ENCODE measurements around the gene MS4A6A. TPM values are rescaled to one million over a fixed set of nuclear protein-coding genes. Genes with fewer than 3 reads are reported as not detected.
"Not testable (repeated sequence)": the region's sequence is repeated elsewhere in the genome, so short reads cannot be mapped to it uniquely, and the experiment has no call there.

Gene MS4A6A
- total RNA-seq, 8 experiments from 2014 or later: 0.13 to 1.6 (median 0.36) TPM; not detected in 3

- H3K4me3 ChIP-seq: no peak overlapping the region
- WGBS, 10 experiments: 14 to 100% (median 80%) methylated on average over 1 of the region's 1 CpG; no CpG with 5 or more reads in 5 of the 10 experiments
- ATAC-seq (replicated peaks in 6 of 8): no peak
- no peak overlapping the region for H3K27ac ChIP-seq
- H3K4me1 ChIP-seq (replicated peaks in 1 of 2): no peaks in the 10 kb centered on the region
- in situ Hi-C loops (cut with MboI; ENCODE audit: low pct_unique_long_range_greater_than_20kb in 2 of 9, low sequenced_read_pairs in 9 of 9, unreplicated experiment in 9 of 9): no loop called here
Measured at GRCh38 chr11:60197442-60197841, 14.6 kb upstream of the MS4A6A start.

- in situ Hi-C loops (cut with MboI; ENCODE audit: low pct_unique_long_range_greater_than_20kb in 2 of 9, low sequenced_read_pairs in 9 of 9, unreplicated experiment in 9 of 9): no loop called here
- Histone ChIP-seq H3K4me3 (no peak overlapping the region), H3K27ac (no peak overlapping the region), H3K4me1 (replicated peaks in 1 of 2) (no peaks in the 10 kb centered on the region)
- 6 to 87% (median 84%) methylated on average over 2 to 4 of the region's 4 CpGs; no CpG with 5 or more reads in 3 of the 10 experiments for WGBS, 10 experiments
- no peak for ATAC-seq (replicated peaks in 6 of 8)
Measured at GRCh38 chr11:60195923-60196368, 13.1 kb upstream of the MS4A6A start.

DNA sequence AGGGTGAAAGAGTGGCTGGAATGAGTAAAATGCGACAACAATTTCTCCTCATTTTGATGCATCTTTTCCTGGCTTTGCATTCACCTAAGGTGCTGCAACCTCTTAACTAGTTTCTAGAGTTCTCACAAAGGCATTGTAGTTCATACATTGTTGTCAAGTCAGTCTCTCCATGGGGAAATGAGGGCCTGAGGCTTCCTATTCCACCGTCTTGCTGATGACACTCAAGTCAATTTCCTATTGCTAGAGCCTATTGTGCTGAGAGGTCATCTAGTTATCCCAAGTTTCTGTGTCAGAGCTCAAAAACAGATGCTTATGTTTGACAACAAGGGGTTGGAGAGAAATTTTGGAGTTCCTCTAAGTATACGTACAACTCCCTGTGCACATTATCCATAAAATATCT, 11.6 kb upstream of the MS4A6A start:
- in situ Hi-C loops (cut with MboI; ENCODE audit: low pct_unique_long_range_greater_than_20kb in 2 of 9, low sequenced_read_pairs in 9 of 9, unreplicated experiment in 9 of 9): no loop called here
- Histone ChIP-seq H3K4me1 (replicated peaks in 1 of 2) (no peaks in the 10 kb centered on the region), H3K4me3 (no peak overlapping the region), H3K27ac (no peak overlapping the region)
- ATAC-seq (replicated peaks in 6 of 8): no peak
- 0 to 100% (median 67%) methylated on average over 1 to 3 of the region's 3 CpGs; no CpG with 5 or more reads in 1 of the 10 experiments for whole genome bisulfite sequencing, 10 experiments

DNA sequence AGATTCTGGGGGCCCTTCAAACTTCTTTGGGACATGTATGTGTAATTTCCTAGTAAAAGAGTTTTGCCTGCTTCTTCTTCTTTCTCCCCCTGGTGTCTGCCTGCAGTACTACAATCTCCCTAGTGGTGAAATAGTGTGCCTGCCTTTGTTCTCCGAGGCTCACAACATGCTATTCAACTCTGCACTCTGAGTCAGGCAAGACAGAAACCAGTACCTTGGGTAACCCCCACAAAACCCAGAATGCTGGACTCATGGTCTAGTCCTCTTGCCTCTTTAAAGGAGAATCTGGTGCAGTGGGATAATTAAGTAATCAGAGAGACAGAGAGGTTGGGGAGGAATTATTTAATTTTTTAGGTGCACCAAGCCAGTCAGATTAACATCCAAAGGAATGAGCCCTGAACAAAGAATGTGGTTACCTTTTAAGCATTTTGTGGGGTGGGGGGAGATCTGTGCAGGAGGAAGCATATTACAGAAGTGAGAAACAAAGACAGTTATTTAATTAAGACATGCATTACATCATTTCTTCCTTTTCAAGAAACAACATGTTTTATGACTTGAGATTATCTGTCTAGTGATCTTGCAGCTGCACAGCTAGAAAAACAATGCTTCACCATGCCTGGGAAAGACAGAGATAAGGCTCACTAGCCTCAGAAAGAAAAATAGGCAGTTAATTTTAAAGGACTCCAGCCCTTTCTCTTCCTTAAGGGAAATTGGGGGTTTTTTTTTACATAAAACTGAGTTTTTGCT, 11.0 kb upstream of the MS4A6A start:
- in situ Hi-C loops (cut with MboI; ENCODE audit: low pct_unique_long_range_greater_than_20kb in 2 of 9, low sequenced_read_pairs in 9 of 9, unreplicated experiment in 9 of 9): no loop called here
- no peak overlapping the region for H3K4me3 ChIP-seq
- H3K27ac ChIP-seq: no peak overlapping the region
- no peaks in the 10 kb centered on the region for H3K4me1 ChIP-seq (replicated peaks in 1 of 2)
- peak in 5 of 8 experiments; percentile 46 to 78 (median 75) for ATAC-seq (replicated peaks in 6 of 8)
- WGBS, 10 experiments: 0 to 57% (median 32%) methylated on average over 1 of the region's 1 CpG; no CpG with 5 or more reads in 6 of the 10 experiments

- 0 to 100% (median 85%) methylated on average over 1 to 4 of the region's 4 CpGs; no CpG with 5 or more reads in 3 of the 10 experiments for WGBS, 10 experiments
- in situ Hi-C loops (cut with MboI; ENCODE audit: low pct_unique_long_range_greater_than_20kb in 2 of 9, low sequenced_read_pairs in 9 of 9, unreplicated experiment in 9 of 9): not testable (repeated sequence)
Measured at GRCh38 chr11:60192564-60192963, 9.7 kb upstream of the MS4A6A start.

GRCh38 chr11:60188481-60188880, 5.6 kb upstream of the MS4A6A start:
- H3K4me1 ChIP-seq (replicated peaks in 1 of 2); ATAC-seq (replicated peaks in 6 of 8); in situ Hi-C loops (cut with MboI; ENCODE audit: low pct_unique_long_range_greater_than_20kb in 2 of 9, low sequenced_read_pairs in 9 of 9, unreplicated experiment in 9 of 9); H3K27ac ChIP-seq; H3K4me3 ChIP-seq: not testable (repeated sequence)
- 0 to 80% (median 29%) methylated on average over 1 to 3 of the region's 3 CpGs; no CpG with 5 or more reads in 2 of the 10 experiments for WGBS, 10 experiments

More at GRCh38 chr11:60192564-60192963, 9.7 kb upstream of the MS4A6A start:
- ATAC-seq (replicated peaks in 6 of 8); H3K4me3 ChIP-seq; H3K4me1 ChIP-seq (replicated peaks in 1 of 2); H3K27ac ChIP-seq: not testable (repeated sequence)

DNA sequence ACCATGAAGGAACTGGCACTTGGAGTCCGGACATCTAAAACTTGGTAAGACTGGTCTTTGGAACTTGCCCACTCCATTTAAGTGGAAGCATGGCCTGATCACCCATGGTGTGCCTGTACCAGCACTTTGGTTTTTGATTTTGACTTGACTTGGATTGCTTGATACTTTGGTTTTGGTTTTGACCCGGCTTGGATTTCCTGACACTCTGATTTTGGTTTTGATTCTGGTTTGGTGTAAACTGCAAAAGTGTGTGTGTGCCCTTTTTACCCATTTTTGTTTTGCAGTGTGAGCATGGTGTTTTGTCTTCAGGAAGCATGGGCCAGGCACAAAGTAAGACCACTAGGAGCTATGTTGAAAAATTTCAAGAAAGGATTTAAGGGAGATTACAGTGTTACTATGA, 3.2 kb upstream of the MS4A6A start:
- H3K4me1 ChIP-seq (replicated peaks in 1 of 2); ATAC-seq (replicated peaks in 6 of 8); H3K27ac ChIP-seq; H3K4me3 ChIP-seq; in situ Hi-C loops (cut with MboI; ENCODE audit: low pct_unique_long_range_greater_than_20kb in 2 of 9, low sequenced_read_pairs in 9 of 9, unreplicated experiment in 9 of 9): not testable (repeated sequence)
- WGBS, 10 experiments: 79 to 100% methylated on average over 2 of the region's 2 CpGs; no CpG with 5 or more reads in 8 of the 10 experiments

DNA sequence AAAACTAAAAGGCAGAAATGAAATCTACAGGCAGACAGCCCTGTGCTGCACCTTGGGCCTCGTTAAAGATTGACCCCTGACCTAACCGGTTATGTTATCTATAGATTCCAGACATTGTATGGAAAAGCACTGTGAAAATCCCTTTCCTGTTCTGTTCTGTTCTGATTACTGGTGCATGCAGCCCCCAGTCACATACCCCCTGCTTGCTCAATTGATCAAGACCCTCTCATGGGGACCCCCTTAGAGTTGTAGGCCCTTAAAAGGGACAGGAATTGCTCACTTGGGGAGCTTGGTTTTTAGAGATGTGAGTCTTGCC, 2.6 kb upstream of the MS4A6A start:
- in situ Hi-C loops (cut with MboI; ENCODE audit: low pct_unique_long_range_greater_than_20kb in 2 of 9, low sequenced_read_pairs in 9 of 9, unreplicated experiment in 9 of 9); ATAC-seq (replicated peaks in 6 of 8); H3K4me3 ChIP-seq; H3K4me1 ChIP-seq (replicated peaks in 1 of 2); H3K27ac ChIP-seq: not testable (repeated sequence)
- WGBS, 10 experiments: 0 to 90% (median 39%) methylated on average over 1 to 2 of the region's 2 CpGs; no CpG with 5 or more reads in 4 of the 10 experiments

DNA sequence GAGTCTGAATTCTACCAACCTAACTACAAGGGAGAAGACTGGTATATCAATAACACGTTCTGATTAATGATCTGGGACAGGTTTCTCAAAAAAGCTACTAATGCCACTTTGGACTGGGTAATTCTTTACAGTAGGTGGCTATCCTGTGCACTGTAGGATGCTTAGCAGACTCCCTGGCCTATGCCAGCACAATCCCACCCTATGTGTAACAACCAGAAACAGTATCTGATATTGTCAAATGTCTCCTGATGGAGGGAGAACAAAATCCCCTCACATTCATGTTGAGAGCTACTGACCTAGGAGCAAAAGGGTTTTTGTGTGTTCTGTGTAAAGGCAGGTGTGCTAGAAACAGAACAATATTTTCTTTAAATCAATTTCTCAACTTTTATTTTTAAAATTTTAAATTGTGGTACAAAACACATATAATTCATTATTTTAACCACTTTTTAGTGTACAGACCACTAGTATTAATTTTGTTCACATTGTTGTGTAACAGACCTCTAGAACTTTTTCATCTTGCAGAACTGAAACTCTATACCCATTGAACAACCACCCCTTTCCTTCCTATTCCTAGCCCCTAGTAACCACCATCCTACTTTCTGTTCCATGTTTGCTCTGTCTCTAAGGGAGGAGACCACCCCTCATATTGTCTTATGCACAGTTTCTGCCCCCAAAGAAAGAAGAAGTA, 2.1 kb upstream of the MS4A6A start:
- WGBS, 10 experiments: 0 to 86% (median 0%) methylated on average over 1 of the region's 1 CpG; no CpG with 5 or more reads in 5 of the 10 experiments

GRCh38 chr11:60183591-60184205, 815 bp upstream of the MS4A6A start:
- WGBS, 10 experiments: 0 to 86% (median 65%) methylated on average over 1 to 2 of the region's 2 CpGs; no CpG with 5 or more reads in 6 of the 10 experiments
- Histone ChIP-seq H3K4me1 (replicated peaks in 1 of 2) (no peaks in the 10 kb centered on the region), H3K4me3 (no peak overlapping the region), H3K27ac (no peak overlapping the region)
- ATAC-seq (replicated peaks in 6 of 8): no peak
- in situ Hi-C loops (cut with MboI; ENCODE audit: low pct_unique_long_range_greater_than_20kb in 2 of 9, low sequenced_read_pairs in 9 of 9, unreplicated experiment in 9 of 9): no loop called here

More for the DNA sequence above, 2.1 kb upstream of the MS4A6A start:
- in situ Hi-C loops (cut with MboI; ENCODE audit: low pct_unique_long_range_greater_than_20kb in 2 of 9, low sequenced_read_pairs in 9 of 9, unreplicated experiment in 9 of 9): no loop called here
- Histone ChIP-seq H3K4me3 (no peak overlapping the region), H3K27ac (no peak overlapping the region), H3K4me1 (replicated peaks in 1 of 2) (no peaks in the 10 kb centered on the region)
- no peak for ATAC-seq (replicated peaks in 6 of 8)

- WGBS, 10 experiments: 0 to 100% (median 80%) methylated on average over 1 to 4 of the region's 5 CpGs; no CpG with 5 or more reads in 3 of the 10 experiments
- no peaks in the 10 kb centered on the region for H3K4me1 ChIP-seq (replicated peaks in 1 of 2)
- H3K4me3 ChIP-seq: no peak overlapping the region
- H3K27ac ChIP-seq: no peak overlapping the region
- no peak for ATAC-seq (replicated peaks in 6 of 8)
- in situ Hi-C loops (cut with MboI; ENCODE audit: low pct_unique_long_range_greater_than_20kb in 2 of 9, low sequenced_read_pairs in 9 of 9, unreplicated experiment in 9 of 9): no loop called here
Measured at GRCh38 chr11:60175860-60176275, 7.0 kb downstream of the MS4A6A start.

DNA sequence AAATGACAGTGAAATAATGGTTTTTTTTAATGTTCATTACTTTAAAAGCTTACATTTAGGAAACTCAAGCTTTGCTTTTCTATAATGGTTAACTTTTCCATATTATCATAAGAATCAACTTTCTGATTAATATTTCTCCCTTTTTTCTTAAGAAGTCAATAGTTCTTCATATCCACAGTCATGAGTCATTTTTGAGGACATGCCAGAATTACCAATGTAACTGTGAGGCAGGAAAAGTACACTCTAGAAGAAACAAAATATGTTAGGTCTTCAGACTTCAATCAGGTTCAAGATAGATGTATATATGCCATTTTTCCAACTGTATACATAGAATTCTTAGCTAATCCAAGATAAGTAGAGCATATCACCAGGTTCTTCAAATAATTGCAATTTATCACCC, 10.9 kb downstream of the MS4A6A start:
- in situ Hi-C loops (cut with MboI; ENCODE audit: low pct_unique_long_range_greater_than_20kb in 2 of 9, low sequenced_read_pairs in 9 of 9, unreplicated experiment in 9 of 9): no loop called here
- no peak for ATAC-seq (replicated peaks in 6 of 8)
- Histone ChIP-seq H3K27ac (no peak overlapping the region), H3K4me3 (no peak overlapping the region), H3K4me1 (replicated peaks in 1 of 2) (no peaks in the 10 kb centered on the region)

- H3K4me3 ChIP-seq: no peak overlapping the region
- no peak overlapping the region for H3K27ac ChIP-seq
- no peaks in the 10 kb centered on the region for H3K4me1 ChIP-seq (replicated peaks in 1 of 2)
- no peak for ATAC-seq (replicated peaks in 6 of 8)
- 0 to 88% (median 43%) methylated on average over 1 of the region's 1 CpG; no CpG with 5 or more reads in 6 of the 10 experiments for WGBS, 10 experiments
- in situ Hi-C loops (cut with MboI; ENCODE audit: low pct_unique_long_range_greater_than_20kb in 2 of 9, low sequenced_read_pairs in 9 of 9, unreplicated experiment in 9 of 9): no loop called here
Measured at GRCh38 chr11:60170566-60170965, 12.3 kb downstream of the MS4A6A start.
